Measurements from ENCODE around the gene AGBL2. TPM values are rescaled to one million over a fixed set of nuclear protein-coding genes. Genes with fewer than 3 reads are reported as not detected.

AGBL2 gene
- total and polyA plus RNA-seq, 2 donors from 2014 or later = 2.1 to 5.6 TPM

GRCh38 chr11:47617417-47617809 is 97.8 kb downstream of the AGBL2 start:
- Histone ChIP-seq H3K27me3 (ENCODE audit: control insufficient read depth, insufficient read depth, low read length) (no peaks in the 10 kb centered on the region), H3K9me3 (ENCODE audit: control insufficient read depth in 2 of 3, insufficient read depth in 1 of 3, low read length in 3 of 3) (no peaks in the 10 kb centered on the region), H3K36me3 (ENCODE audit: control insufficient read depth in 2 of 3, insufficient read depth in 3 of 3, low read length in 3 of 3) (peaks cover 2 to 22% (median 14%) of the 10 kb centered on the region in 3 donors), H3K4me3 (ENCODE audit: low read length in 3 of 3) (no peak overlapping the region), H3K27ac (ENCODE audit: low read depth in 2 of 2, low read length in 2 of 2) (no peak overlapping the region), H3K4me1 (ENCODE audit: control insufficient read depth in 2 of 3, insufficient read depth in 2 of 3, low read depth in 1 of 3, low read length in 3 of 3) (no peaks in the 10 kb centered on the region), H3K9ac (ENCODE audit: low read length in 3 of 3) (no peak overlapping the region)
- FAIRE-seq (no peak), DNase-seq (no peak)
- intact Hi-C loops (cut with DNase I) = no loop called here
- TF ChIP-seq, protein P1, sequence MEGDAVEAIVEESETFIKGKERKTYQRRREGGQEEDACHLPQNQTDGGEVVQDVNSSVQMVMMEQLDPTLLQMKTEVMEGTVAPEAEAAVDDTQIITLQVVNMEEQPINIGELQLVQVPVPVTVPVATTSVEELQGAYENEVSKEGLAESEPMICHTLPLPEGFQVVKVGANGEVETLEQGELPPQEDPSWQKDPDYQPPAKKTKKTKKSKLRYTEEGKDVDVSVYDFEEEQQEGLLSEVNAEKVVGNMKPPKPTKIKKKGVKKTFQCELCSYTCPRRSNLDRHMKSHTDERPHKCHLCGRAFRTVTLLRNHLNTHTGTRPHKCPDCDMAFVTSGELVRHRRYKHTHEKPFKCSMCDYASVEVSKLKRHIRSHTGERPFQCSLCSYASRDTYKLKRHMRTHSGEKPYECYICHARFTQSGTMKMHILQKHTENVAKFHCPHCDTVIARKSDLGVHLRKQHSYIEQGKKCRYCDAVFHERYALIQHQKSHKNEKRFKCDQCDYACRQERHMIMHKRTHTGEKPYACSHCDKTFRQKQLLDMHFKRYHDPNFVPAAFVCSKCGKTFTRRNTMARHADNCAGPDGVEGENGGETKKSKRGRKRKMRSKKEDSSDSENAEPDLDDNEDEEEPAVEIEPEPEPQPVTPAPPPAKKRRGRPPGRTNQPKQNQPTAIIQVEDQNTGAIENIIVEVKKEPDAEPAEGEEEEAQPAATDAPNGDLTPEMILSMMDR (IDR thresholded peaks at IDR 0.05; ENCODE audit: borderline replicate concordance, extremely low read depth, insufficient read depth) = no peak

DNA sequence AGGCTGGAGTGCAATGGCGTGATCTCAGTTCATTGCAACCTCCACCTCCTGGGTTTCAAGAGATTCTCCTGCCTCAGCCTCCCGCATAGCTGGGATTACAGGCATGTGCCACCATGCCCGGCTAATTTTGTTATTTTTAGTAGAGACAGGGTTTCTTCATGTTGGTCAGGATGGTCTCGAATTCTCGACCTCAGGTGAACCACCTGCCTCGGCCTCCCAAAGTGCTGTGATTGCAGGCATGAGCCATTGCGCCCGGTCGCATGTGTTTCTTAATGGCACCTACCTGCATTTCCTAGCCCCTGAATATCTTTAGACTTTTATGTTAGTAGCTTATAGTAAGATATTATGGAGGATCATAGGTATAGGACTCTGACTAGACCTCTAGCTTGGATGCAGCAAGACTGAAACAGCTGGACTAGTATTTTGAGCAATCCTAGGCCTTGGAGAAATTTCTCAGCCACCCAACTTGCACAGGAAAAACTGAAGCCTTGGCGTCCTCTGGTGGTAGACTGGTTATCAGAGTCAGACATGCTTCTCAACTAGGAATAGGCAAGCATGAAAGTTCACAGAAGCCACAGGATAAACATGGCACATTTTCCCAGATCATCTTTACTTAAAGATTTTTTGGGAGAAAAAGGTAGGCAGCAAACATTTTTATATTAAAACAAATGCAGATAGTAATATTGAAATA is 98.3 kb downstream of the AGBL2 start:
- FAIRE-seq (no peak), DNase-seq (peak in 3 of 5 donors; percentile 56 to 84 (median 69))
- no peaks in the 10 kb centered on the region for H3K4me1 ChIP-seq (ENCODE audit: control insufficient read depth in 2 of 3, insufficient read depth in 2 of 3, low read depth in 1 of 3, low read length in 3 of 3)
- no peaks in the 10 kb centered on the region for H3K9me3 ChIP-seq (ENCODE audit: control insufficient read depth in 2 of 3, insufficient read depth in 1 of 3, low read length in 3 of 3)
- H3K9ac ChIP-seq (ENCODE audit: low read length in 3 of 3) = no peak overlapping the region
- H3K27me3 ChIP-seq (ENCODE audit: control insufficient read depth, insufficient read depth, low read length) = no peaks in the 10 kb centered on the region
- intact Hi-C loops (cut with DNase I) = no loop called here
- TF ChIP-seq, protein P1 (IDR thresholded peaks at IDR 0.05; ENCODE audit: borderline replicate concordance, extremely low read depth, insufficient read depth) = peak; percentile 51
- no peak overlapping the region for H3K4me3 ChIP-seq (ENCODE audit: low read length in 3 of 3)
- peaks cover 0 to 17% (median 9%) of the 10 kb centered on the region in 3 donors for H3K36me3 ChIP-seq (ENCODE audit: control insufficient read depth in 2 of 3, insufficient read depth in 3 of 3, low read length in 3 of 3)
- H3K27ac ChIP-seq (ENCODE audit: low read depth in 2 of 2, low read length in 2 of 2) = no peak overlapping the region

GRCh38 chr11:47615249-47615648 is 99.9 kb downstream of the AGBL2 start:
- no peaks in the 10 kb centered on the region for H3K9me3 ChIP-seq (ENCODE audit: control insufficient read depth in 2 of 3, insufficient read depth in 1 of 3, low read length in 3 of 3)
- H3K4me1 ChIP-seq (ENCODE audit: control insufficient read depth in 2 of 3, insufficient read depth in 2 of 3, low read depth in 1 of 3, low read length in 3 of 3) = no peaks in the 10 kb centered on the region
- H3K27ac ChIP-seq (ENCODE audit: low read depth in 2 of 2, low read length in 2 of 2) = no peak overlapping the region
- no peak overlapping the region for H3K4me3 ChIP-seq (ENCODE audit: low read length in 3 of 3)
- H3K9ac ChIP-seq (ENCODE audit: low read length in 3 of 3) = no peak overlapping the region
- H3K27me3 ChIP-seq (ENCODE audit: control insufficient read depth, insufficient read depth, low read length) = no peaks in the 10 kb centered on the region
- FAIRE-seq (no peak), DNase-seq (no peak)
- TF ChIP-seq, protein P1 (IDR thresholded peaks at IDR 0.05; ENCODE audit: borderline replicate concordance, extremely low read depth, insufficient read depth) = no peak
- H3K36me3 ChIP-seq (ENCODE audit: control insufficient read depth in 2 of 3, insufficient read depth in 3 of 3, low read length in 3 of 3) = peaks cover 0 to 23% (median 4%) of the 10 kb centered on the region in 3 donors
- intact Hi-C loops (cut with DNase I) = no loop called here
